Measurements from ENCODE around the gene ZNF850. TPM values are rescaled to one million over a fixed set of nuclear protein-coding genes. Genes with fewer than 3 reads are reported as not detected.

Gene ZNF850
- total RNA-seq, 1 experiment from 2014 or later: 23.9 TPM

DNA sequence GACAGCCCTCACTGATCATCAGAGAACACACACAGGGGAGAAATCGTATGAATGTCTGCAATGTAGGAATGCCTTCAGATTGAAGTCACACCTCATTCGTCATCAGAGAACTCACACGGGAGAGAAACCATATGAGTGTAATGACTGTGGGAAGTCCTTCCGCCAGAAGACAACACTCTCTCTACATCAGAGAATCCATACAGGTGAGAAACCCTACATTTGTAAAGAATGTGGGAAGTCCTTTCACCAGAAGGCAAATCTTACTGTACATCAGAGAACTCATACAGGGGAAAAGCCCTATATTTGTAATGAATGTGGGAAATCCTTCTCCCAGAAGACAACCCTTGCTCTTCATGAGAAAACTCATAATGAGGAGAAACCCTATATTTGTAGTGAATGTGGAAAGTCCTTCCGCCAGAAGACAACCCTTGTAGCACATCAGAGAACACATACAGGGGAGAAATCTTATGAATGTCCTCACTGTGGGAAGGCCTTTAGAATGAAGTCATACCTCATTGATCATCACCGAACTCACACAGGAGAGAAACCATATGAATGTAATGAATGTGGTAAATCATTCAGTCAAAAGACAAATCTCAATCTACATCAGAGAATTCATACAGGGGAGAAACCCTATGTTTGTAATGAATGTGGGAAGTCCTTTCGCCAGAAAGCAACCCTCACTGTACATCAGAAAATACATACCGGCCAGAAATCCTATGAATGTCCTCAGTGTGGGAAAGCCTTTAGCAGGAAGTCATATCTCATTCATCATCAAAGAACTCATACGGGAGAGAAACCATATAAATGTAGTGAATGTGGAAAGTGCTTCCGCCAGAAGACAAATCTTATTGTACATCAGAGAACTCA, 52.7 kb downstream of the ZNF850 start:
- H3K36me3 Mint-ChIP-seq (ENCODE audit: insufficient read depth in 1 of 3, low read depth in 3 of 3): peaks cover 75 to 80% (median 78%) of the 10 kb centered on the region in 3 experiments
- no peak overlapping the region for H3K27ac Mint-ChIP-seq
- Histone ChIP-seq H3K4me1 (ENCODE audit: insufficient read depth, low read length) (no peaks in the 10 kb centered on the region), H2BK20ac (ENCODE audit: low read depth, low read length, poor library complexity, severe bottlenecking) (no peak overlapping the region), H3K9ac (ENCODE audit: extremely low read depth, insufficient read length, low read length) (no peak overlapping the region), H2AFZ (ENCODE audit: low read length) (no peak overlapping the region), H4K91ac (ENCODE audit: insufficient read length, low read depth, low read length) (no peak overlapping the region), H3K23me2 (ENCODE audit: insufficient read length, low read depth, low read length, poor library complexity, severe bottlenecking) (no peaks in the 10 kb centered on the region), H3K4me2 (ENCODE audit: insufficient read depth, insufficient read length, low read length) (no peak overlapping the region), H3K56ac (ENCODE audit: insufficient read length, low read depth, low read length) (no peak overlapping the region), H3K14ac (ENCODE audit: insufficient read depth, low read length) (no peak overlapping the region), H3K27me3 (ENCODE audit: insufficient read depth, low read length) (no peaks in the 10 kb centered on the region), H3K9me3 (ENCODE audit: control insufficient read depth, low read depth, low read length) (peaks cover 86% of the 10 kb centered on the region), H2BK15ac (ENCODE audit: low read depth, low read length) (no peak overlapping the region), H3K27ac (ENCODE audit: insufficient read length, low read depth, low read length) (no peak overlapping the region), H3K18ac (ENCODE audit: insufficient read length, low read depth, low read length) (no peak overlapping the region), H2BK12ac (ENCODE audit: insufficient read length, low read depth, low read length) (no peak overlapping the region), H3K79me2 (ENCODE audit: insufficient read depth, low read length) (no peaks in the 10 kb centered on the region), H3T11ph (ENCODE audit: low read length) (no peak overlapping the region), H4K20me1 (ENCODE audit: control insufficient read depth, insufficient read depth, insufficient read length) (no peaks in the 10 kb centered on the region), H2AK5ac (ENCODE audit: insufficient read length, low read length) (no peak overlapping the region), H3K79me1 (ENCODE audit: insufficient read depth, low read depth, low read length, poor library complexity, severe bottlenecking) (no peaks in the 10 kb centered on the region), H2BK120ac (ENCODE audit: low read depth, low read length, poor library complexity, severe bottlenecking) (no peak overlapping the region), H4K8ac (replicated peaks; ENCODE audit: insufficient read length, low read depth, low read length) (no peak overlapping the region), H3K4ac (ENCODE audit: low read depth, low read length) (no peak overlapping the region), H3K23ac (ENCODE audit: insufficient read length, low read depth, low read length) (no peak overlapping the region), H4K5ac (ENCODE audit: insufficient read length, low read depth, low read length) (no peak overlapping the region), H2BK5ac (ENCODE audit: insufficient read length, low read length) (no peak overlapping the region)
- no peak for DNase-seq
- H3K4me1 Mint-ChIP-seq: no peaks in the 10 kb centered on the region
- peaks cover 84 to 92% of the 10 kb centered on the region in 2 experiments for H3K9me3 Mint-ChIP-seq
- peaks cover 6% of the 10 kb centered on the region for H3K27me3 Mint-ChIP-seq (ENCODE audit: low read depth)
- TF ChIP-seq, protein P1, sequence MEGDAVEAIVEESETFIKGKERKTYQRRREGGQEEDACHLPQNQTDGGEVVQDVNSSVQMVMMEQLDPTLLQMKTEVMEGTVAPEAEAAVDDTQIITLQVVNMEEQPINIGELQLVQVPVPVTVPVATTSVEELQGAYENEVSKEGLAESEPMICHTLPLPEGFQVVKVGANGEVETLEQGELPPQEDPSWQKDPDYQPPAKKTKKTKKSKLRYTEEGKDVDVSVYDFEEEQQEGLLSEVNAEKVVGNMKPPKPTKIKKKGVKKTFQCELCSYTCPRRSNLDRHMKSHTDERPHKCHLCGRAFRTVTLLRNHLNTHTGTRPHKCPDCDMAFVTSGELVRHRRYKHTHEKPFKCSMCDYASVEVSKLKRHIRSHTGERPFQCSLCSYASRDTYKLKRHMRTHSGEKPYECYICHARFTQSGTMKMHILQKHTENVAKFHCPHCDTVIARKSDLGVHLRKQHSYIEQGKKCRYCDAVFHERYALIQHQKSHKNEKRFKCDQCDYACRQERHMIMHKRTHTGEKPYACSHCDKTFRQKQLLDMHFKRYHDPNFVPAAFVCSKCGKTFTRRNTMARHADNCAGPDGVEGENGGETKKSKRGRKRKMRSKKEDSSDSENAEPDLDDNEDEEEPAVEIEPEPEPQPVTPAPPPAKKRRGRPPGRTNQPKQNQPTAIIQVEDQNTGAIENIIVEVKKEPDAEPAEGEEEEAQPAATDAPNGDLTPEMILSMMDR (conservative IDR thresholded peaks at IDR 0.05): no peak
- H3K4me3 Mint-ChIP-seq: no peak overlapping the region
- no CpG with 5 or more reads among the region's 10 CpGs for WGBS (ENCODE audit: extremely low coverage, insufficient read length, low lambda C conversion rate)
